HG03025 (cell line): ENCODE data around the gene MOB1A.
"Not testable (repeated sequence)": the region's sequence is repeated elsewhere in the genome, so short reads cannot be mapped to it uniquely, and the experiment has no call there.

ENCODE experiments used
- ATAC-seq: cut with Tn5 transposase; IDR thresholded peaks from one replicate; pipeline ENCODE4 v1.9.1; 2021; ENCODE audit warnings: mild to moderate bottlenecking, moderate library complexity; ENCODE audit not compliant: unreplicated experiment, low FRiP score

The MOB1A gene

DNA sequence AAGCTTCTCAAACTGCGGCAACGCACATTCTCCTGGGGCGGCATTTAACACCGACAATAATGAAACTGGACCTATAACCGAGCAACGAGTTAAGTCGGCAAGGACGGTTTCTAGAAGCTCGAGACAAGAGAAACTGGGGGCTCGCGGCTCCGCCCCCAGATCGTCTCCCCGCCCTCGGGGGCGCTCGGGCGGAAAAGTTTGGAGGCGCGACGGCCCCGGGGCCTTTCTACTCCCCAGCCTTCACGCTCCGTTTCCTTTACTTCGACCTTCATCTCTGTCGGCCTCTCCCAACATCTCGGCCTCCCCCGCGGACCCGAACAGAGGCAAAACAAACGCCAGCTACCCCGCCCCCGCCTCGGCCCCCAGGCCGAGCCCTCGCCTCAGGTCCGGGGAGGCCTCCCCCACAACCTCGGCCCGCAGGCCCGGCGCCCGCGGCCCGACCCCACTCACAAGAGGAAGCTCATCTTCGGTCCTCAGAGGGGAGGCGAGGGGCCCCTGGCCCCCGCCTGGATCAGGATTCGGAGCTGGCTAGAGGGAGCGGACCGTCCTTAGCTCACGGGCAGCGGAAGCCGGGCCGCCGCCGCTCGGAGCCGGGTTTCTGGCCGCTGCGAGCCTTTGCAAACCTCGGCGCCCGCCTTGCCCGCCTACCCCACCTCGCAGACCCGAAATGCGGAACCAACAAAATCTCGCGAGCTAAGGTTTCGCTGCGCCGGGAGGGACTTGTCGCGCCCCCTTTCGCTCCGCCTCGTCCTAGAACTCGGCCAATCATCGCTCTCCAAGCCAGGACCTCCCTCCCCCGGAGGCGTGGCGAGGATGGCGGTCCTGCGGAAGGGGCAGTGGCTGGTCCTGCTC is at the start of gene MOB1A:
TSS of gene MOB1A (minus strand) at position 669 of the 852 bp plus-strand sequence. CDS start at position 464, 205 bp downstream.
- ATAC-seq: peak; percentile 74

DNA sequence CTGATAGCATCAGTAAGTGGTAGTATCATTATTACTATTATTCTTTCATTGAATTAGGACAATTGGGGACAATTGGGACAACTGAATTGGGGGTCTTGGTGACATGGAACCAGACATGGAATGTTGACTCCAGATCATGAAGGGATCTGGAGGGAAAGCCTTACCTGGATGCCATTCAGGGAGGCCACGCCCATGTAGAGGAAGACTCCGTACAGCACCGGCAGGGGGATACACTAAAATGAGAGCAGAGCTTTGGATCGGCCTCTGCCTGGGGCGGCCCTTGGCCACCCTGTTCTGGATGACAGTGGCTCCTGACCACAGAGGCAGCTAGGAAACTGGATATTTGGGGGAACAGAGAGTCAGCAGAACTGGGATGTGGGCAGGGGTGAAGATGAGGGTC is 49.0 kb upstream of the MOB1A start:
- no peak for ATAC-seq

DNA sequence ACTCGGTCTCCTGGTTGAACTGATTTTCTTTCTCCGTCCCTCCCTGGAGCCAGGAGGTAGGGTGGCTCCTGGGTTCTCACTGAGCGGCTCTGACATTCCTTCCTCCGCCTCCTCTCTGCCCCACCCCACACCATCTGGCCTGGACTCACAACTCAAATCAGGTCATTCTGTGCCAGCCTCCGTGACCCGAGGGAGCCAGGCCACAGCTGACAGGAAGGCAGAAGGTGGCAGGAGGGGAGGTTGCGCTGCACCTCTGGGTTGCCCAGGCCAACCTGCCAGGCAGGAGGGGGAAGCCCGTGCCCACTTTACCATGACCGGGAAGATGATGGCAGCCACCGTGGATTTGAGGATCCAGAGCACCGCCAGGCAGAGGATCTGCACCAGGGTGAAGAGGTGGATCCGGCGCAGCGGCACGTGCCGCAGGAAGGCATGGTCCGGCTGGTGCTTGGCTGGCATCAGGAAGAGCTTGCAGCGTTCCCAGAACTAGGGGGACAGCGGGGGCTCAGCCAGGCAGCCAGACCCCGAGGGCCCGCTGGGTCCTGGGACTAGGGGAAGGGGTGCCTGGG is 48.1 kb upstream of the MOB1A start:
- ATAC-seq: no peak

DNA sequence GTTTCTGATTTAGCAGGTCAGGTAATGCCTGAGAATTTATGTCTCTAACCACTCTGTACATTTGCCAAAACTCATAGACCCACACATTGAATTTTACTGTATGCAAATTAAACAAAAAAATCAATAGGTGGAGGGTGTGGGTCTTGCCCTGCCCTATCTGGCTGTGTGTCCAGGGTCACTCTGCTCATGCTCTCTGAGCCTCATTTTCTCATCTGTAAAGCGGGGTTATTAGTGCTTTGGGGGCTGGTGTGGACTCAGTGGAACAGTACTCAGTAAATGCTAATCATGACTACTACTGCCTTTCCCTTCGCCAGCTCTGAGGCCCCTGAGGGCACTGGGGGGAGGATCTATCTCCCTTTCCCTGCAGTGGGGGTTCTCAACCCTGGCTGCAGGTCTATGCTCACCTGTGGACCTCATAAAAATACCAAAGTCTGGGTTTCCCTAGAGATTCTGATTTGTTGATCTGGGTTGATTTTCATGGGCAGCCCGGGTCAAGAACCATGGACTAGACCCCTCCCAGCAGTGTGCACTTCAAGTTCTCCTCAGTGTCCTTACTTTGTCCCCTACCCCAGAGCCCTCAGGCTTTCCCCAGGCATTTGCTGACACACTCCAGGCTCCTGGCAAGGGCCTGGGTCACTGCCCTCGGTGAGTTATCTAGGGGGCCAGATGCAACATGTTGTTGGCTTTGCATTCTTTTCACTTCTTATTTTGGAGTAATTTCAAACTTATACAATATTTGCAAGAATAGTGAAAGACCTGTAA is 47.2 kb upstream of the MOB1A start:
- no peak for ATAC-seq

DNA sequence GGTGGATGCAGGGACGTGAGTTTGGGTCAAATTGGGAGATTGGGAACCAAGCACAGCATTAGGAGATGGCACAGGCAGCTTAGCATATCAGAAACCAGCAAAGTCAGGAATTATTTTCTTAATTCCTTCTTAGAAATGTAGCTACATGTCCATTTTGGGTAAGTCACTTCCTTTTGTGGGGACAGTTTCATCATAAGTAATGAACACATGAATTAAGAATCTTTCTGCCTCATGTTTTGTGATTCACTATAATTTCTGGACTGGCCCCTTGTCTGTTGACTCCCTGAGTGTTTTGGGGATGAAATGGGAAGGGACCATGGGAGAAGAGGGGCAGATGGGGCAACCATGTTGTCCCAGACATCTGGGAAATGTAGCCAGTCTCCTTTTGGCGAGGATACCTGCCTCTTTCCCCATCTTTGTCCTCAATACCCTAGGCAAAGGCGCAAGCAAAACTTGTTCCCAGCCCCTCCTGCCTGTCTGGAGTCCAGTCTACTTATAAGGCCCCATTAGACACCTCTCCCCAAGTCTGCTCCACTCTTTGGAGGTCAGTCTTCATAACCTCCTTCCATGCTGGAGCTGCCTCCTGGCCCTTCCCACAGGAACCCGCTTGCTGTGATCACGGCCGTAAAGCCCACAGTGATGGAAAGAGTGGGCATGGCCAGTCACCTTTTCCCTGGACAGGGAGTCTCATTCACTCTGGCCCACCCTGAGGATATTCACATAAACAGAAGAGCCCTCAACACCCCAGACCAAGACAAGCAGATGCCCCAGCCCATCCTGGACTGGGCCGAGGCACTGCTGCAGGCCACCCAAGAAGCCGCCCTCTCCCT is 45.5 kb upstream of the MOB1A start:
- ATAC-seq: no peak

DNA sequence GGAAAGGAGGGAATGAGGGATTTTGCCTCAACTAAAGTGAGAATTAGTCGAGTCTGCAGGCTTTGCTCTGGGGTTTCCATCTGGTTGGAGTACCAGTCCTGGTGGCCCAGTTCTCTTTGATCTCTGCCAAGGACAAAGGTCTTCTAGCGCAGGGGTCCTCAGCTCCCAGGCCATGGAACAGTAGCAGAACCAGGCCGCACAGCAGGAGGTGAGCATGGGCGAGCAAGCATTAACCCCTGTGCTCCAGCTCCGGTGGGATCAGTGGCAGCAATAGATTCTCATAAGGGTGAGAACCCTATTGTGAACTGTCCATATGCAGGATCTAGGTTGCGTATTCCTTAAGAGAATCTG is 43.6 kb upstream of the MOB1A start:
- ATAC-seq: no peak

DNA sequence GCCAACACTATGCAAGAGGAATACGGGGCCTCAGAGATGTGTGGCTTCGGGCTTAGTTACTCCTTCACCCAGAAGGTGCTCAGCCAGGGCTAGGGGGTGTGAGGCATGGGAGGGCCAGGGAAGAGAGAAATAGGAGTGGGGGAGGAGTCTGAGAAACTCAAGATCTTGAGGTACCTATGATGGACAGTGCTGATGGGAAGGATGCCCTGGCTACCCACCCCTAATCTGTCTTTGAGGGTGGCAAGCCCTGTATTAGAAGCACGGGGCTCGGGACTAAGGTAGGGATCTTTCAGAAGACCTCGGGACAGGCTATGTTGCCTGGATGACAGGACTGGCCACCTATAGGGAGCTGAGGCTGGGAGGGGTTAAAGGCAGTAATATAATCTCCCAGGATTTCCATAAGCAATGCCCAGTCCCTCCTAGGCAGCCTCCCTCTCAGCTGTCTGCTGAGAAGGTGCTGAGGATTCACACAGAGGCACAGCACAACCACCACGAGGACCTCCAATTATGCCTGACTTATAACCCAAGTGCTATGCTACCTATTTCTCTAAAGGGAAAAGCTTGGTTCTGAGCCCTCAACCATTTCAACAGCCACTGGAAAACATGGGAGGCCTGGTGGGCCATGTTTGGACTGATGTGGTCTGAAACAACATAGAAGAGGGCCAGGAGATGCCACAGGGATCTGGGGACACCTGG is 43.1 kb upstream of the MOB1A start:
- no peak for ATAC-seq

DNA sequence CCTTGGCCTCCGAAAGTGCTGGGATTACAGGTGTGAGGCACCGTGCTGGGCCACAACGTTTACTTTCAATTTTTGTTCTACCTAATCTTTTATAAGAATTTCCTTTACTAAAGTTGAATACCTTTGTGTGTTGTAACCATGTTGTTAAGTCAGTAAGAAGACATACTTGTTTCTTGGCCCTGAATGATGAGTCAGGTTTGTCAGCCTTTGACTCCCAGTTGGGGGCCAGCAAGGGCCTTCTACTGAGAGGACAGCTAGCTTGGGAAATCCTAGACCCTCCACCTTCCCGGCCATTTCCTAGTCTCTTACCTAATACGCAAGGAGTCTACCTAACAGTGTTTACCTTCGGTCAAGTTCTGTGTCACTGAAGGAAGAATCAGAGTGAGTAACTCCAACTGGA is 42.4 kb upstream of the MOB1A start:
- no peak for ATAC-seq

DNA sequence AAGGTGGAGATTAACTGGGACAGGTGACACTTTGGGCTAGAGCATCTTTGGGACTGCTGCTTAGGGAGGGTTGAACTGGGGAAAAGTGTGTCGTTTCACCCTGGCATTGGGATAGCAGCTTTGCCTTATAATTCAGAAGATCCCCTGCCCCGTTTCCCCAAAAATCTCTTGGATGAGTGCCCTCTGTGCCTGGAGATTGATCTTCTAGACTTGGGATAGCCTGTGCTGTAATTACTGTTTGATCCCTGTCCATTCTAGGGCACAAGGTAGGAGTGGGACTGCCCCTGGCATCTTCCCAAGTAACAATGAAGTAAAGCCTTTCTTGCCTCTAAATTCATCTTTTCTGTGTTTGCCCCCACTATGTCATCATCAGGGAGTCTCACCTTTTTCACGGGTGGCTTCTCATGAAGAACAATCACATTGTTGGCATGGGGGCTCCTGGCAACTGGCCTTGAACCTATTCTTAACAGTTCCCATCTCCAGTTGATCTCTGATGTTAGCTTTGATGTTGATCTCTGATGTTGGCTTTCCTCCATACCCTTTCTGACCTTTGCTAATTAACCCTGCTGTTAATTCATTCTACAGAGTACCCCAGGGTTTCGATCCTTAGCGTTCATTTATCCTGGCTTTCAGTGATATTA is 41.3 kb upstream of the MOB1A start:
- no peak for ATAC-seq

DNA sequence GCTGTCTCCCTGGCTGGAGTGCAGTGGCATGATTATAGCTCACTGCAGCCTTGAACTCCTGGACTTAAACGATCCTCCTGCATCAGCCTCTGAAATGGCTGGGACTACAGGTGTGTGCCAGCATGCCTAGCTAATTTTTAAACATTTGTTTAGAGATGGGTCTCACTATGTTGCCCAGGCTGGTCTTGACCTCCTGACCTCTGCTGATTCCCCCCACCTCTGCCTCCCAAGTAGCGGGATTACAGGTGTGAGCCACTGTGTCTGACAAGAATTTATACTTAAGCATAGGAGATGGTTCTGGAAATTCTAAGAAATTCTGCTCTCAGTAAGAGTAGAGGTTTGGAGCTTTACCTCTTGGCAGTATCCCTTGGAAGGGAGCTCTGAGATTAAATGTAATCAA is 38.0 kb upstream of the MOB1A start:
- ATAC-seq: no peak

DNA sequence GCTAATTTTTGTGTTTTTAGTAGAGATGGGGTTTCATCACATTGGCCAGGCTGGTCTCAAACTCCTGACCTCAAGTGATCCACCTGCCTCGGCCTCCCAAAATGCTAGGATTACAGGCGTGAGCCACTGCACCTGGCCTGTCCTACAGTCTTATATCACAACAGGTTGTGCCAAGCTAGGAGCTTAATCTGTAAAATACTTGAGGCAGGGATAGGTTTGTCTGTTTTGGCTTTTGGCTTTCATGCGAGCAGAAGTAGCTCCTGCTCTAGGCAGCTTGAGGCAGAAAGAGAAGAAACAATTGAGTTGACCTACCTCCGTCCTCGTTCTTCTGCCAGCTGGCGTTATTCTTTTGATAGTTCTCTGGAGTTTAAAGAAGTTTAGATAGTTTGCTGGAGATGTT is 37.1 kb upstream of the MOB1A start:
- not testable (repeated sequence) for ATAC-seq

DNA sequence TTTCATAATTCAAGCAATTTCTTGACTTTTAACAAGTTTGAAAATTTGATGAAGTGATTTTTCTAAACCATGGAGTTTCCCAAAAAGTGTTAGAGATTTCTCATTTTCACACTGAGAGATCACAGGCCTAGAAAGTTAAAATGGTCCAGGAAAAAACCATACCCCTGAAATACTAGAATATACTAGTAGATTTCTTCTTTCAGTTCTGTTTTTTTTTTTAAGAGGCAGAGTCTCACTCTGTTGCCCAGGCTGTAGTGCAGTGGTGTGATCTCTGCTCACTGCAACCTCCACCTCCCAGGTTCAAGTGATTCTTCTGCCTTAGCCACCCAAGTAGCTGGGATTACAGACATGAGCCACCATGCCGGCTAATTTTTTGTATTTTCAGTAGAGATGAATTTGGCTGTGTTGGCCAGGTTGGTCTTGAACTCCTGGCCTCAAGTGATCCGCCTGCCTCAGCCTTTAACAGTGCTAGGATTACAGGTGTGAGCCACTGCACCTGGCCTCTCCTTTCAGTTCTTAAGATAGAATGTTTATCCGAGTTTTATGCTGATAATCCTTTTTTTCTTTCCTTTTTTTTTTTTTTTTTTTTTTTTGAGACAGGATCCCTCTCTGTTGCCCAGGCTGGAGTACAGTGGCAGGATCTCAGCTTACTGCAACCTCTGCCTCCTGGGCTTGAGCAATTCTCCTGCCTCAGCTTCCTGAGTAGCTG is 34.2 kb upstream of the MOB1A start:
- no peak for ATAC-seq

DNA sequence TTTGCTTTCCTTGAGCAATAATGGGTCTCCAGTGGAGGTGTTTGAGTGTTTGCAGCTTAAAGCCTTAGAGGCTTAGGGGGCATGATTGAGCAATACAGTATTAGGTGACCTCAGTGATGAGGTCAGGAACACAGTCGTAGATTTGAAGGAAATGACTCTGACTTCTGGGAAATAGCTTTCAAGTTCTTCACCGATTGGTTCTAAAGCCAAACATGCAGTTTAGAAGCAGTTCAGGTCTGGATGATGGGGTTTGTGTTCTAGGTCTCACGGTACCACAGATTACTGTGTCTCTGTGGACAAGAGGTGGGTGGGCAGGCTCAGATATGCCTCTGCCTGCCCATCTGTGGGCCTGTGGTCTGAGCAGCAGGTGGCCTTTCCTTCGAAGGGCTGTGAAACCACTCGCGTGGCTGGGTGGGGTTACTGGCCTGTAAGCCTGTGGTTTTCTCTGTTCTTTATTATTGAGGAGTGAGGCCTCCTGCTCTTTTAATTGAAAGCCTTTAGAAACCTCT is 27.6 kb upstream of the MOB1A start:
- no peak for ATAC-seq

DNA sequence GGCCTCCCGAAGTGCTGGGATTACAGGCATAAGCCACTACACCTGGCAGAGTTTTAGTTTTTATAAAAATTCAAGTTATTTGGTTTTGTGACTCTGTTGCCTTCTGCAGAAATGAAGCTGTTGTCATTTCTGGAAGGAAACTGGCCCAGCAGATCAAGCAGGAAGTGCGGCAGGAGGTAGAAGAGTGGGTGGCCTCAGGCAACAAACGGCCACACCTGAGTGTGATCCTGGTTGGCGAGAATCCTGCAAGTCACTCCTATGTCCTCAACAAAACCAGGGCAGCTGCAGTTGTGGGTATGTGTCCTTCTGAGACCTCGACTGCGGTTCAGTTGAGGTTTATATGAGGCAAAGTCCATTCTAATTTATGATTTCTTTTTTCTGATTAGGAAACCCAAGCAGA is 26.9 kb upstream of the MOB1A start:
- ATAC-seq: no peak

DNA sequence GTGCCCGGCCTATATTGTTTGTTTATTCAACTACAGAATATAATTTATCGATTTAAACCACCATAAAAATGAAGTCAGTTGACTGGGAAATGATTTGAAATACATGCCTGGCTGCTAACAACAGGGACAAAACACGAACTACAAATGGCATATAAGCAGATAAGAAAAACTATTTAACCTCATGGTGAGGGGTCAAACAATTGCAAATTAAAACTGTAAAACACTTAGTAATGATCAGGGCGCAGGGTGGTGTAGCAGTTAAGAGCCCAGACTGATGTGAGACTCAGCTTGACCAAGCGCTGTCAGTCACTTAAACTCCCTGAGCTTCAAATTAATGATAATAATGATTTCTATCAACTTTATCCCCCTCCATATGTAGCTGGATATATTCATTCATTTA is 26.4 kb upstream of the MOB1A start:
- no peak for ATAC-seq

DNA sequence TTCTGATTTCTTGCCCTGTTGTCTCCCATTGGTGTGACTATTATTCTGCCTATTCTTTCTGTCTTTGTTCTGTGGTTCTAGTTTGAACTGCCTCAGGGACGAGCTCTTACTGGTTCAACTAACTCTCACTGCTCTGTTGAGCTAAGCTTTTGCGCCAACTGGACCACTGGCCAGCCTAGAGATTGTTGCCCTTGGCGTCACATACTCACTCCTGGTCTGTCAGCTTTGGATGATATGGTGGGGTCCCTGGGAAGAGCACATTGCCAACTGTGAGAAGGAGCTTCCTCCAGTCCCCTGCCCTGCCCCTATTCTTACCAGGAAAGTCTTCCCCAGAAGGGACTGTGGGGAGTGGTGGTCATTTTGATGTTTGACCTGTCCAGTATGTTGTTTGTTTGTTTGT is 25.8 kb upstream of the MOB1A start:
- ATAC-seq: no peak

DNA sequence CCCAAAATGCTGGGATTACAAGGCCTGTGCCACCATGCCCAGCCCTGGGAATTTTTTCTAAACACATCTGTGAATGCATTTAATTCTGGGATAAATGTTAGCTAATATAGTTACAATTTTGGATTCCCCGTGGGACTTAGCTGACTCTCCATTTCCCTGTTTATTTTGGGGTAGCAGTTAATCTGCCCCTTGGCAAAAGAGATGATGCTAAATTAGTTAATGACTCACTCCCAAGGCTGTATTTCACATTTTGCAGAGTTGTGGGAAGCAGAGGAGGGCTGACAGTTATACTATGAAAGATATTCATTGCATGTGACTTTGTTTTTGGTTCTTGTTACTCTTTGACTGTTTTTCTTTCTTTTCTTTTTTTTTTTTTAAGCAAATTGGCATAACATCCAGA is 22.9 kb upstream of the MOB1A start:
- no peak for ATAC-seq

DNA sequence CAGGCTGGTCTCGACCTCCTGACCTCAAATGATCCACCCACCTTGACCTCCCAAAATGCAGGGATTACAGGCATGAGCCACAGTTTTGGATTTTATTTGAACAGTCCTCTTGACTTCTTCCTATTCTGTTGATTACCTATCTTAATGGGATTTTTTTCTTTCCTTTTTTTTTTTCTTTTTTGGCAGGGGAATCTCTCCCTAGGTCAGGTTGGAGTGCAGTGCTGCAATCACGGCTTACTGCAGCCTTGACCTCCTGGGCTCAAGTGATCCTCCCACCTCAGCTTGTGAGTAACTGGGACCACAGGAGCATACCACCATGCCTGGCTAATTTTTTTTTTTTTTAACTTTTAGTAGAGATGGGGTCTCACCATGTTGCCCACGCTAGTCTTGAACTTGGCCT is 22.5 kb upstream of the MOB1A start:
- ATAC-seq: no peak

DNA sequence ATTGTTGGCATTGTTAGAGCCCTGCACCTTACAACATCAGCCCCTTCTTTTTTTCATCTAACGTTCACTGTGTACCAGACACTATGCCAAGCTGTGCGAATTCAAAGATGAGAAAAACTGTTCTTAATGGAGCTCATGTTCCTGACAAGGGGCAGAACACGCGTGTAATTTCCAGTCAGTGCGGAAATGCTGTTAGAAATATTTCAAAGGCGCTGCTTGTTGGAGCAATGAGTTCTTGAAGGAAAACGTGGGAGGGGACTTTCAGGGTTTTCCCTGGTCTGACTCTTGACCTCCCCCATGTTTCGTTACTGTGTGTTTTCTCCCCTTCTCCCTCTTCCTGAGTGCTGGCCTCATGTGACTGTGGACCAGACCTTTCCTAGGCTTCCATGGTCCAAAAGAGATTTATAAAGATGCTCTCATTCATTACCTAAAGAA is 21.2 kb upstream of the MOB1A start:
- no peak for ATAC-seq
